ENCODE data around the gene SMCO3. TPM values are rescaled to one million over a fixed set of nuclear protein-coding genes. Genes with fewer than 3 reads are reported as not detected.

The SMCO3 gene
- total and polyA plus RNA-seq, 2 of the 13 experiments (the other 11 are each of a cell fraction or from before 2014, with no cell fraction given), result 0.29 to 0.42 TPM

DNA sequence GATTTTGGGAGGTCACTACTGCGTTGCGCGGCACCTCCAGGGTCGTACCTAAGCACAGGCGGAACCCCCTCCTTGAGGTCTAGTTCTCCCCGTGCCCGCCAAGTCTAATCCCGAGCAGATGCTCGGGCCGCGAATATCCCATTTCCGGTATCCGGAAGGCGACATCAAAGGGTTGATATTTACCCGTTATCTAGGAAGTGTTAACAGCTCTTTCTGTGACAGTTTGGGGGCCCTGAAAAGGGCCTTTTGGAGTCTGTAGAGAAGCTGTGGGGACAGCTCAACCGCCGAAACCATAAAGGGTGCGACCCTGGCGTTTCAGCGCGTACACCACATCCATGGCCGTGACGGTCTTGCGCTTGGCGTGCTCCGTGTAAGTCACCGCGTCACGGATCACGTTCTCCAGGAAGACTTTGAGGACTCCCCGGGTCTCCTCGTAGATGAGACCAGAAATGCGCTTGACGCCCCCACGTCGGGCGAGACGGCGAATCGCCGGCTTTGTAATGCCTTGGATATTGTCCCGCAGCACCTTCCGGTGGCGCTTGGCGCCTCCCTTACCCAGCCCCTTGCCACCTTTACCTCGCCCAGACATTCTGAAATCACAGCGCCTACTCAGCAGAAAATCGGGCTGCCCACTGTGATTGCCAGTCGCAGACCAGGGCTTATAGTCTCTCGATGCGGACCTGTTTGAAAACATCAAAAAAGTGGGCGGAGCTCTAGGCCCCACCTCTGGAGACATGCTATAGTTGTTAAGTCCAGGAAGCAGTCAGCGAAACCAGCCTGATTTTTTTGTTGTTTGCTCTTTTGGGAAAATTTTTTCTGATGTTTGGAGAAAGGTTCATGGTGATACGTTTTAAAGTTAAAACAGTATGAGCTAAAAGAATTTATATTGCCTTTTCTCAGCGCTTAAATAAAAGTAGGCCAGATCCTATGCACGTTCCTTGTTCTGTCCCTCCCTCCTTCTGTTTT, 43.2 kb downstream of the SMCO3 start (continued):
- TF ChIP-seq HNRNPH1 (optimal IDR thresholded peaks at IDR 0.05; ENCODE audit: low read depth, low read length), result no peak
- TF ChIP-seq CCDC6 (CRISPR knock-in tag; IDR thresholded peaks at IDR 0.05), result peak; percentile 73; the same call in 1 of the 2 replicates
- TF ChIP-seq, protein P1, sequence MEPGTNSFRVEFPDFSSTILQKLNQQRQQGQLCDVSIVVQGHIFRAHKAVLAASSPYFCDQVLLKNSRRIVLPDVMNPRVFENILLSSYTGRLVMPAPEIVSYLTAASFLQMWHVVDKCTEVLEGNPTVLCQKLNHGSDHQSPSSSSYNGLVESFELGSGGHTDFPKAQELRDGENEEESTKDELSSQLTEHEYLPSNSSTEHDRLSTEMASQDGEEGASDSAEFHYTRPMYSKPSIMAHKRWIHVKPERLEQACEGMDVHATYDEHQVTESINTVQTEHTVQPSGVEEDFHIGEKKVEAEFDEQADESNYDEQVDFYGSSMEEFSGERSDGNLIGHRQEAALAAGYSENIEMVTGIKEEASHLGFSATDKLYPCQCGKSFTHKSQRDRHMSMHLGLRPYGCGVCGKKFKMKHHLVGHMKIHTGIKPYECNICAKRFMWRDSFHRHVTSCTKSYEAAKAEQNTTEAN (CRISPR knock-in tag; conservative IDR thresholded peaks at IDR 0.05), result 0 out of 2 replicates have a peak, but pooled peaks have one; percentile 58
- no peak for TF ChIP-seq ZNF17 (CRISPR knock-in tag; IDR thresholded peaks at IDR 0.05)
- 0 out of 2 replicates have a peak, but pooled peaks have one; percentile 69 for TF ChIP-seq ZBTB20 (CRISPR knock-in tag; IDR thresholded peaks at IDR 0.05; ENCODE audit: borderline replicate concordance, low read depth)
- TF ChIP-seq SP4 (CRISPR knock-in tag; IDR thresholded peaks at IDR 0.05), result peak; percentile 37
- peak; percentile 66 for TF ChIP-seq ZNF350 (CRISPR knock-in tag; IDR thresholded peaks at IDR 0.05; ENCODE audit: borderline replicate concordance, low read depth)
- TF ChIP-seq HNRNPL (IDR thresholded peaks at IDR 0.05; ENCODE audit: low read depth, low read length), result peak; percentile 92
- TF ChIP-seq U2AF1 (optimal IDR thresholded peaks at IDR 0.05; ENCODE audit: low read depth, low read length), result peak; percentile 54
- no peak for TF ChIP-seq CBFB (CRISPR knock-in tag; IDR thresholded peaks at IDR 0.05)
- TF ChIP-seq ZNF572 (CRISPR knock-in tag; IDR thresholded peaks at IDR 0.05), result no peak
- no peak for TF ChIP-seq ZNF407 (CRISPR knock-in tag; IDR thresholded peaks at IDR 0.05; ENCODE audit: not compliant biosample characterization)
- peak; percentile 84 for TF ChIP-seq HDAC2 (CRISPR knock-in tag; IDR thresholded peaks at IDR 0.05)
- peak; percentile 83 for TF ChIP-seq ZNF274 (CRISPR knock-in tag; IDR thresholded peaks at IDR 0.05)
- TF ChIP-seq MTF1 (CRISPR knock-in tag; IDR thresholded peaks at IDR 0.05), result no peak
- TF ChIP-seq SATB2 (CRISPR knock-in tag; IDR thresholded peaks at IDR 0.05), result no peak; the same call in 1 of the 2 replicates
